GM12872 (cell line): ENCODE data around the gene TSPAN31.
A peak's percentile ranks its signal among the peaks of the same experiment; 100 is the strongest.

ENCODE experiments used
- CTCF ChIP-seq: IDR thresholded peaks from 3 replicates; pipeline ENCODE4 v1.5.1; 2011; ENCODE audit warnings: low read depth, mild to moderate bottlenecking, low read length, moderate library complexity; ENCODE audit not compliant: insufficient read depth

Gene TSPAN31

GRCh38 chr12:57719777-57720605 lies 24.8 kb upstream of the TSPAN31 start:
- TF ChIP-seq CTCF, result no peak

GRCh38 chr12:57720606-57721595 lies 23.9 kb upstream of the TSPAN31 start:
- TF ChIP-seq CTCF, result 0 out of 3 replicates have a peak, but pooled peaks have one; percentile 6

- no peak for TF ChIP-seq CTCF
These were observed 21.9 kb upstream of the TSPAN31 start for GRCh38 chr12:57722716-57723629.

- TF ChIP-seq CTCF, result no peak
These were observed 21.2 kb upstream of the TSPAN31 start for GRCh38 chr12:57723630-57723962.

GRCh38 chr12:57724003-57724935 lies 20.6 kb upstream of the TSPAN31 start:
- TF ChIP-seq CTCF, result no peak

DNA sequence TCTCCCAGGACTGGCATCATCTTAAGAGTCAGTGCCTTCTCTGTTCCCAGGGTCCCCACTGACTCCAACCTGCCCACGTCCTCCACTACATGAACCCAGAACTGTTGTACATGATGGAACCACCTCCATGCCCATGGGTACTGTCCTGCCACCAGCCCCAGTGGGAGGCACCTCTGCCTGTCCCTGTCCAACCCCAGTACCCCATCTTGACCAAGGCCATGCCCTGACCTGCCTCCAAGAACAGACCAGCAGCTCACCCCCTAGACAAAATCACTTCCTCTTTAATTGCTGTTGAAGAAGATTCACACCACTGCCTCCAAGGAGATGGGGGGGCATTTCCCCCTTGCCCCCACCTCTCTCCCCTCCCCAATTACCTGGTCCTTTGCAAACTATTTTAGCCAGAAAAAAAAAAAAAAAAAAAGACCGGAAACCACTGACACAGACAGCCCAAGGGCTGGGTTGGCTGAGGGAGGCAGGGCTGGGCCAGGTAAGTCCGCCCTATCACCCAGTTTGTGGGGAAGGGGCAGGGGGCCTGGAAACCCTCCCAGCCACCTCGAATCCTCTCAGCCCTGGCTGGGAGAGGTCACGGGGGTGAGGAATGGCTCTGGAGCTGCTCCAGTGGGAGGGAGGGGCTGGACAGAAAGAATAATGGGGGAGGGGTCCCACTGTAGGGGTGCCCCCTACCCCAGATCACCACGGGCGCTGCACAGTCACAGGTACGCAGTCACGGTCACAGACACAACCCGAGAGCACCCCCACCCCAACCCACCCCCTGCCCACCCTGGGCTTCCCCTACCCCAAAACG lies 19.7 kb upstream of the TSPAN31 start:
- no peak for TF ChIP-seq CTCF
